NT2/D1 (cell line): ENCODE results near the gene PFAS.

Experiments
- SUZ12 ChIP-seq: IDR thresholded peaks from 2 replicates; pipeline ENCODE4 v1.6.1; 2011; ENCODE audit not compliant: insufficient read length, insufficient read depth; ENCODE audit errors: extremely low read depth
- ZNF274 ChIP-seq: IDR thresholded peaks from 2 replicates; pipeline ENCODE4 v1.6.1; 2011; ENCODE audit warnings: mild to moderate bottlenecking, low read depth, low read length

DNA sequence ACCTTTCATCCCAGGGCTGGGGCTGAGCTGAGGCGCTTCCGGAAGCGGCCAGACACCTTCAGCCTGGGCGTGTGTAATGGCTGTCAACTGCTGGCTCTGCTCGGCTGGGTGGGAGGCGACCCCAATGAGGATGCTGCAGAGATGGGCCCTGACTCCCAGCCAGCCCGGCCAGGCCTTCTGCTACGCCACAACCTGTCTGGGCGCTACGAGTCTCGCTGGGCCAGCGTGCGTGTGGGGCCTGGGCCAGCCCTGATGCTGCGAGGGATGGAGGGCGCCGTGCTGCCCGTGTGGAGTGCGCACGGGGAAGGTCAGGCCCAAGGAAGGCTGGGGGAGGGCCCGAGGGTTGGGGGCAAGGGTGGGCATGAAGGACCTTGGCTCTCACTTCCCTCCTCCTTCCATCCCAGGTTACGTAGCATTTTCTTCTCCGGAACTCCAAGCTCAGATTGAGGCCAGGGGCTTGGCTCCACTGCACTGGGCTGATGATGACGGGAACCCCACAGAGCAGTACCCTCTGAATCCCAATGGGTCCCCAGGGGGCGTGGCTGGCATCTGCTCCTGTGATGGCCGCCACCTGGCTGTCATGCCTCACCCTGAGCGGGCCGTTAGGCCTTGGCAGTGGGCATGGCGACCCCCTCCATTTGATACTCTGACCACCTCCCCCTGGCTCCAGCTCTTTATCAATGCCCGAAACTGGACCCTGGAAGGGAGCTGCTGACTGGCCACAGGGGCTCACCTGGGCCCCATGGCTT, 19.6 kb downstream of the PFAS start:
- TF ChIP-seq ZNF274: no peak
- no peak for TF ChIP-seq SUZ12
